ENCODE results near the gene ABHD16A.

The ABHD16A gene

DNA sequence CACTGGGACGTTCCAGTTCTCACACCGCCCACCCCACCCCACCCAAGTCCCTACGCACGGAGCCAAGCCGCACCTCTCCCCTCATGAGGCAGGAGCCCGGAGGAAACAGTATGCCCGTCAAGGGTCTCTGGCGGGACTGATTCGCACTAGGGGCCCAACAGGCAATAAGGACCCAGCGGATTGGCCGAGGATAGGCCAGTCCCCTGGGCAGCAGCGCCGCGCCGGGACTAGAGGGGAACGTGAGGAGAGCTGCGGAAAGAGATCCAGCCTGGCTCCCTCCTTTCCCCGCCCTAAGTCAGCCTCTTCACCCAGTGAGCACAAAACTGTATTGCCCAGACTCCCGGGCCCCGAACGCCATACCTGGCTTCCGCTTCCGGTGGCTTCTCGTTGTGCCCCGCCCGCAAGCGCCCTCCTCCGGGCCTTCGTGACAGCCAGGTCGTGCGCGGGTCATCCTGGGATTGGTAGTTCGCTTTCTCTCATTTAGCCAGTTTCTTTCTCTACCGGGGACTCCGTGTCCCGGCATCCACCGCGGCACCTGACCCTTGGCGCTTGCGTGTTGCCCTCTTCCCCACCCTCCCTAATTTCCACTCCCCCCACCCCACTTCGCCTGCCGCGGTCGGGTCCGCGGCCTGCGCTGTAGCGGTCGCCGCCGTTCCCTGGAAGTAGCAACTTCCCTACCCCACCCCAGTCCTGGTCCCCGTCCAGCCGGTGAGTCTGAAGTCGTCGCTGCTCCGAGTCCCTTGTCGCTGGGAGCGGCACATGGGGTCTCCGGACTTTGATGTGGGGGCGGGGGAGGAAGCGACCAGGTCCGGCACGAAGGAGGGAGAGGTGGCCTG is 37.4 kb downstream of the ABHD16A start, which contains the start of gene CSNK2B:
CSNK2B (plus strand) TSS at position 580 of the 836 bp plus-strand sequence. CDS start 752 bp downstream, outside the sequence.
- no peaks in the 10 kb centered on the region for H3K9me3 Mint-ChIP-seq
- H3K27me3 Mint-ChIP-seq: no peaks in the 10 kb centered on the region
- H3K4me3 Mint-ChIP-seq: peak within 1 kb of the TSS; percentile 98
- peaks cover 74% of the 10 kb centered on the region for H3K36me3 Mint-ChIP-seq (ENCODE audit: low read depth)
- peaks cover 72% of the 10 kb centered on the region for H3K4me1 Mint-ChIP-seq (ENCODE audit: low read depth)
- H3K27ac Mint-ChIP-seq: peak within 1 kb of the TSS; percentile 97

DNA sequence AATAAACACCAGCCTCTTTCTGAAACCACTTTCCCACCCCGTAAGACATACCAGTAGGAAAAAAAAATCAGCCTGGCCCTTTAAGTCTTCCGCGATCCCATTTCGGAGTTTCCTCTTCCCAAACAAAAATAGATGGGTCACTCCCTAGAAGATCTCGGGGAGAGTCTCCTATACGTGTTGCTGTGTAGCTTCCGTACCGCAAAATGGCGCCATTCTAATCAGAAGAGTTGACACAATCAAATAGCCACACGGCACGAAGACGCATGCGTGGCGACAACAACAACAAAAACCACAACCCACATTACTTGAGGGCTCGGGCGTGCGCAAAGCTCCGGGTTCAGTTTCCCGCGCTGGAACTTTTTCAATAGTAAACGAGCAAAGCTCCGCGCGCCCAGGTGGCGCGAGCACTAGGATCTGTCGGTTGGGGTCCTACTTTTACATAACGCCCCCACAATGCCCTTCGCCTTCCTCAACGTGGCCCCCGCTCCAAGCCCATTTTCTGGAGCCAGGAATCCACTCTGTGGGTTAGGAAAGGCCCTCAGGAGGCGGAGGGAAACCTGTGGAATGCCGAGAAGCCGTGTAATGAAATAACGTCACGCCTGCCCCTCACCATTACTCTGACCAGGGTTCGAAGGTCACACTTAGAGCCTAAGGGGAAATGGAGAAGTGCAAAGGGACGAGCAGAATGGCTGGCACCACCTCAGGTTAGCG is 38.2 kb downstream of the ABHD16A start, which contains the start of gene GPANK1:
GPANK1 (minus strand) TSS at position 208 of the 711 bp plus-strand sequence. CDS start 519 bp downstream, outside the sequence.
- Mint-ChIP-seq H3K4me3 (peak within 1 kb of the TSS; percentile 98), H3K9me3 (no peaks in the 10 kb centered on the region), H3K4me1 (ENCODE audit: low read depth) (peaks cover 77% of the 10 kb centered on the region), H3K27ac (peak within 1 kb of the TSS; percentile 97), H3K27me3 (no peaks in the 10 kb centered on the region), H3K36me3 (ENCODE audit: low read depth) (peaks cover 70% of the 10 kb centered on the region)

GRCh38 chr6:31663961-31664789 is 38.9 kb downstream of the ABHD16A start:
- Mint-ChIP-seq H3K27ac (peak overlapping the region; percentile 97), H3K4me3 (peak overlapping the region; percentile 98), H3K9me3 (no peaks in the 10 kb centered on the region), H3K36me3 (ENCODE audit: low read depth) (peaks cover 70% of the 10 kb centered on the region), H3K4me1 (ENCODE audit: low read depth) (peaks cover 84% of the 10 kb centered on the region), H3K27me3 (no peaks in the 10 kb centered on the region)

- no peaks in the 10 kb centered on the region for H3K9me3 Mint-ChIP-seq
- peaks cover 85% of the 10 kb centered on the region for H3K4me1 Mint-ChIP-seq (ENCODE audit: low read depth)
- H3K4me3 Mint-ChIP-seq: peak overlapping the region; percentile 98
- H3K27me3 Mint-ChIP-seq: no peaks in the 10 kb centered on the region
- H3K36me3 Mint-ChIP-seq (ENCODE audit: low read depth): peaks cover 62% of the 10 kb centered on the region
- peak overlapping the region; percentile 97 for H3K27ac Mint-ChIP-seq
Measured at GRCh38 chr6:31663126-31663960, 39.8 kb downstream of the ABHD16A start.

- H3K9me3 Mint-ChIP-seq: no peaks in the 10 kb centered on the region
- peak overlapping the region; percentile 45 for H3K4me3 Mint-ChIP-seq
- peaks cover 83% of the 10 kb centered on the region for H3K4me1 Mint-ChIP-seq (ENCODE audit: low read depth)
- H3K36me3 Mint-ChIP-seq (ENCODE audit: low read depth): peaks cover 61% of the 10 kb centered on the region
- no peaks in the 10 kb centered on the region for H3K27me3 Mint-ChIP-seq
- peak overlapping the region; percentile 41 for H3K27ac Mint-ChIP-seq
Measured at GRCh38 chr6:31662124-31662723, 40.9 kb downstream of the ABHD16A start.

DNA sequence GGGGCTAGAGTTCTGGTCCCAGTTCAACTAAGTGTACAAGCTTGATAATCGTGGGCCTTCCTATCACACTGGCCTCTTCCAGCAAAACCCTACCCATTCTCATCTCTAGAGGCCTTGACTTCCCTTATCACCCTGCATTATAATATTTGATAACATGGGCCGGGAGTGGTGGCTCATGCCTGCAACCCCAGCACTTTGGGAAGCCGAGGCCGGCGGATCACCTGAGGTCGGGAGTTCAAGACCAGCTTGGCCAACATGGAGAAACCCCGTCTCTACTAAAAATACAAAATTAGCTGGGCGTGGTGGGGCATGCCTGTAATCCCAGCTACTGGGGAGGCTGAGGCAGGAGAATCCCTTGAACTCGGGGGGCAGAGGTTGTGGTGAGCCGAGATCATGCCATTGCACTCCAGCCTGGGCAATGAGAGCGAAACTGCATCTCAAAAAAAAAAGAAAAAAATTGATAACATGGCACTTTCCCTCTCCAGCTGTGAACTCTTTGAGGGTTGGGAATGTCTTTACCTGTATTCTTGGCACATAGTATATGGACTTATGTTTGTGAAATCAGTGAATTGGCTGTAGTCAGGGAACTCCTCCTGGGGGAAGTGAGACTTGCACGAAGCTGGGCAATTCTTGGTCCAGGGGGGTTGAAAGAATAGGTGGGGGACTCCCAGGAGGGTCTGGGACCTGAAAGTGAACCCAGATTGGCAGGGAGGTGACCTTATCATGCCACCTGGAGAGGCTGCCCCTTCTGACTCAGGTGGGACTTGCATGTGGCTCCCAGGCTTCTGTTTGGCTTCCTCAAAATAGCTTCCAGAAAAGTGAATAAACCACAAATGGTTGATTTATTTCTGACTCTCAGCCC is 41.6 kb downstream of the ABHD16A start:
- Mint-ChIP-seq H3K36me3 (ENCODE audit: low read depth) (peaks cover 60% of the 10 kb centered on the region), H3K27me3 (no peaks in the 10 kb centered on the region), H3K4me3 (peak overlapping the region; percentile 96), H3K9me3 (no peaks in the 10 kb centered on the region), H3K27ac (peak overlapping the region; percentile 87), H3K4me1 (ENCODE audit: low read depth) (peaks cover 82% of the 10 kb centered on the region)

GRCh38 chr6:31660381-31661261 is 42.5 kb downstream of the ABHD16A start, which contains the start of gene C6orf47:
C6orf47 (minus strand) TSS chr6:31660778; CDS start chr6:31659947, 831 bp downstream.
- H3K27me3 Mint-ChIP-seq: no peaks in the 10 kb centered on the region
- peak within 1 kb of the TSS; percentile 96 for H3K27ac Mint-ChIP-seq
- H3K4me1 Mint-ChIP-seq (ENCODE audit: low read depth): peaks cover 83% of the 10 kb centered on the region
- H3K36me3 Mint-ChIP-seq (ENCODE audit: low read depth): peaks cover 53% of the 10 kb centered on the region
- no peaks in the 10 kb centered on the region for H3K9me3 Mint-ChIP-seq
- peak within 1 kb of the TSS; percentile 96 for H3K4me3 Mint-ChIP-seq

- Mint-ChIP-seq H3K27ac (peak overlapping the region; percentile 96), H3K4me3 (peak overlapping the region; percentile 96), H3K9me3 (no peaks in the 10 kb centered on the region), H3K27me3 (no peaks in the 10 kb centered on the region), H3K36me3 (ENCODE audit: low read depth) (peaks cover 51% of the 10 kb centered on the region), H3K4me1 (ENCODE audit: low read depth) (peaks cover 86% of the 10 kb centered on the region)
Measured at GRCh38 chr6:31659649-31660380, 43.3 kb downstream of the ABHD16A start.

GRCh38 chr6:31658983-31659648 is 44.0 kb downstream of the ABHD16A start:
- Mint-ChIP-seq H3K36me3 (ENCODE audit: low read depth) (peaks cover 44% of the 10 kb centered on the region), H3K27me3 (no peaks in the 10 kb centered on the region), H3K9me3 (no peaks in the 10 kb centered on the region), H3K27ac (peak overlapping the region; percentile 96), H3K4me3 (peak overlapping the region; percentile 96), H3K4me1 (ENCODE audit: low read depth) (peaks cover 79% of the 10 kb centered on the region)

GRCh38 chr6:31658158-31658688 is 44.9 kb downstream of the ABHD16A start:
- Mint-ChIP-seq H3K36me3 (ENCODE audit: low read depth) (peaks cover 36% of the 10 kb centered on the region), H3K4me3 (peak overlapping the region; percentile 96), H3K9me3 (no peaks in the 10 kb centered on the region), H3K27me3 (no peaks in the 10 kb centered on the region), H3K27ac (peak overlapping the region; percentile 72), H3K4me1 (ENCODE audit: low read depth) (peaks cover 75% of the 10 kb centered on the region)

Measured in stimulated activated naive CD8-positive, alpha-beta T cell treated with anti-CD3 and anti-CD28 coated beads, Interleukin-15, Interleukin-2, amounts not matched to agents 100 ng/mL and 50 ng/mL, for 24 hours (primary cell).